H1 (cell line): ENCODE data around the gene TRABD. TPM values are rescaled to one million over a fixed set of nuclear protein-coding genes. Genes with fewer than 3 reads are reported as not detected.

Experiments used
- CTCF ChIA-PET: fragments of 300-600 bp; sonication (Branson Sonifier 250); formaldehyde crosslinking; loops from one replicate; lab custom pipeline; 2021; ENCODE audit not compliant: partially characterized antibody; lab: Charles Lee
- POLR2A ChIA-PET: fragments of 300-600 bp; sonication (Branson Sonifier 250); formaldehyde crosslinking; loops from one replicate; lab custom pipeline; 2021; ENCODE audit warnings: inconsistent platforms; ENCODE audit not compliant: partially characterized antibody; lab: Charles Lee
- DNase-seq, 2 experiments: peaks; one replicate each; pipeline versions ENCODE4 v3.0.0 to v3.0.0-alpha.2; 2010 to 2022; ENCODE audit warnings: low spot score in 2 of 2, low read depth in 1 of 2, mixed read lengths in 1 of 2
- FAIRE-seq: peaks from 2 replicates; lab custom pipeline; 2011; peaks lifted over from hg19 to GRCh38; lab: Jason Lieb, UNC
- H2AFZ ChIP-seq: 2 replicates; pipeline ENCODE4 v1.8.1; 2012; ENCODE audit warnings: low read length, inconsistent platforms
- H2AK5ac ChIP-seq: 2 replicates; pipeline ENCODE4 v1.6.1; 2013; ENCODE audit warnings: low read depth, low read length
- H2BK120ac ChIP-seq: replicated peaks from 2 replicates; pipeline ENCODE3; 2013; ENCODE audit warnings: low read depth, low read length, inconsistent platforms
- H2BK12ac ChIP-seq: 2 replicates; pipeline ENCODE4 v1.6.1; 2013; ENCODE audit warnings: low read depth, low read length
- H2BK15ac ChIP-seq: 2 replicates; pipeline ENCODE4 v1.6.1; 2013; ENCODE audit warnings: low read length
- H2BK20ac ChIP-seq: 2 replicates; pipeline ENCODE4 v1.6.1; 2013; ENCODE audit warnings: low read length
- H2BK5ac ChIP-seq: 2 replicates; pipeline ENCODE4 v1.6.1; 2013; ENCODE audit warnings: low read depth, low read length
- H3K14ac ChIP-seq: 2 replicates; pipeline ENCODE4 v1.6.1; 2013; ENCODE audit warnings: inconsistent platforms; ENCODE audit not compliant: insufficient read length
- H3K18ac ChIP-seq: 2 replicates; pipeline ENCODE4 v1.6.1; 2013; ENCODE audit warnings: low read length; ENCODE audit errors: extremely low read depth
- H3K23ac ChIP-seq: 2 replicates; pipeline ENCODE4 v1.6.1; 2013; ENCODE audit warnings: inconsistent platforms; ENCODE audit not compliant: insufficient read length
- H3K23me2 ChIP-seq: 2 replicates; pipeline ENCODE4 v1.6.1; 2013; ENCODE audit warnings: low read depth, low read length
- H3K27ac ChIP-seq: 2 replicates; pipeline ENCODE4 v1.6.1; 2011; ENCODE audit warnings: low read depth, low read length, inconsistent platforms
- H3K27me3 ChIP-seq, 4 experiments: replicated peaks in 1 of 4; 1 replicate in 1 of 4; 2 replicates in 3 of 4; pipeline versions ENCODE4 v1.6.1 to v1.8.1; 2011 to 2013; ENCODE audit warnings: low read length in 3 of 4, mild to moderate bottlenecking in 3 of 4, inconsistent platforms in 2 of 4, mixed read lengths in 2 of 4, moderate library complexity in 1 of 4; ENCODE audit not compliant: control insufficient read depth in 3 of 4, insufficient read depth in 3 of 4; ENCODE audit errors: extremely low read depth in 1 of 4
- H3K36me3 ChIP-seq, 4 experiments: 2 replicates each; pipeline versions ENCODE4 v1.6.1 to v1.8.1; 2011 to 2013; ENCODE audit warnings: mild to moderate bottlenecking in 4 of 4, low read length in 3 of 4, moderate library complexity in 2 of 4, control low read depth in 1 of 4, inconsistent platforms in 1 of 4; ENCODE audit not compliant: insufficient read depth in 4 of 4, control insufficient read depth in 2 of 4
- H3K4ac ChIP-seq: replicated peaks from 2 replicates; pipeline ENCODE3; 2013; ENCODE audit warnings: low read length, low read depth, mixed read lengths, inconsistent platforms; ENCODE audit not compliant: insufficient read length
- H3K4me1 ChIP-seq, 4 experiments: replicated peaks in 1 of 4; 1 replicate in 1 of 4; 2 replicates in 3 of 4; pipeline versions ENCODE4 v1.6.1 to v1.8.1; 2011 to 2013; ENCODE audit warnings: low read length in 3 of 4, inconsistent platforms in 2 of 4, mixed read lengths in 1 of 4; ENCODE audit not compliant: insufficient read depth in 4 of 4, control insufficient read depth in 3 of 4
- H3K4me2 ChIP-seq, 2 experiments: 2 replicates each; pipeline versions ENCODE4 v1.6.1 to v1.8.1; 2011 to 2013; ENCODE audit warnings: low read depth in 2 of 2, low read length in 2 of 2, control low read depth in 1 of 2, inconsistent platforms in 1 of 2, mild to moderate bottlenecking in 1 of 2; ENCODE audit not compliant: insufficient read depth in 1 of 2
- H3K4me3 ChIP-seq, 4 experiments: fragments of 200-600, 300-600 bp in 1 of 4; sonication (generic), shearing (Covaris generic), sonication (Bioruptor Twin) in 1 of 4; 2 replicates each; pipeline versions ENCODE4 v1.5.1 to v1.8.1; 2011 to 2016; ENCODE audit warnings: low read length in 4 of 4, low read depth in 3 of 4, control low read depth in 2 of 4, inconsistent platforms in 2 of 4, mild to moderate bottlenecking in 2 of 4, mixed read lengths in 1 of 4, moderate library complexity in 1 of 4; ENCODE audit not compliant: insufficient read depth in 2 of 4; ENCODE audit errors: extremely low read depth in 1 of 4
- H3K56ac ChIP-seq: replicated peaks from 2 replicates; pipeline ENCODE3; 2013; ENCODE audit warnings: low read depth, mild to moderate bottlenecking, mixed read lengths, low read length, inconsistent platforms; ENCODE audit not compliant: insufficient read length
- H3K79me1 ChIP-seq: 2 replicates; pipeline ENCODE4 v1.6.1; 2013; ENCODE audit warnings: low read depth, low read length, control low read depth
- H3K79me2 ChIP-seq, 2 experiments: 2 replicates each; pipeline versions ENCODE4 v1.6.1 to v1.8.1; 2012 to 2013; ENCODE audit warnings: low read length in 2 of 2, mild to moderate bottlenecking in 2 of 2, inconsistent platforms in 1 of 2; ENCODE audit not compliant: insufficient read depth in 2 of 2, control insufficient read depth in 1 of 2
- H3K9ac ChIP-seq, 4 experiments: replicated peaks in 1 of 4; 1 replicate in 1 of 4; 2 replicates in 3 of 4; pipeline versions ENCODE4 v1.6.1 to v1.8.1; 2011 to 2013; ENCODE audit warnings: low read depth in 3 of 4, low read length in 3 of 4, control low read depth in 2 of 4, mild to moderate bottlenecking in 2 of 4, moderate library complexity in 2 of 4, inconsistent platforms in 1 of 4; ENCODE audit errors: extremely low read depth in 1 of 4
- H3K9me3 ChIP-seq, 2 experiments: 2 replicates each; pipeline versions ENCODE4 v1.6.1 to v1.8.1; 2012 to 2013; ENCODE audit warnings: mild to moderate bottlenecking in 2 of 2, moderate library complexity in 2 of 2, control low read depth in 1 of 2, inconsistent platforms in 1 of 2, low read depth in 1 of 2, low read length in 1 of 2, mixed read lengths in 1 of 2; ENCODE audit not compliant: insufficient read depth in 2 of 2
- H4K20me1 ChIP-seq, 2 experiments: replicated peaks in 1 of 2; 2 replicates each; pipeline versions ENCODE3 to v1.8.1; 2011 to 2013; ENCODE audit warnings: inconsistent platforms in 2 of 2, low read length in 2 of 2, mild to moderate bottlenecking in 1 of 2; ENCODE audit not compliant: insufficient read depth in 2 of 2, control insufficient read depth in 1 of 2
- H4K5ac ChIP-seq: 2 replicates; pipeline ENCODE4 v1.6.1; 2013; ENCODE audit warnings: low read length, low read depth, mixed read lengths, inconsistent platforms; ENCODE audit not compliant: insufficient read length
- H4K8ac ChIP-seq: 2 replicates; pipeline ENCODE4 v1.8.0; 2013; ENCODE audit warnings: mild to moderate bottlenecking, moderate library complexity, low read length, inconsistent platforms; ENCODE audit not compliant: insufficient read depth; ENCODE audit errors: extremely low read depth
- H4K91ac ChIP-seq: replicated peaks from 2 replicates; pipeline ENCODE3; 2013; ENCODE audit warnings: low read length, mixed read lengths, inconsistent platforms; ENCODE audit not compliant: insufficient read length
- ASH2L ChIP-seq: fragments of 200-600, 300-600 bp; sonication (generic); IDR thresholded peaks from one replicate; pipeline ENCODE4 v1.7.1; 2017; ENCODE audit warnings: low read length
- BACH1 ChIP-seq: IDR thresholded peaks from 2 replicates; pipeline ENCODE4 v1.6.1; 2012; ENCODE audit warnings: low read length, improper control_type of control experiment
- EP300 ChIP-seq, 2 experiments: IDR thresholded peaks; 1 replicate in 1 of 2; 2 replicates in 1 of 2; pipeline ENCODE4 v1.6.1; 2011 to 2012; ENCODE audit warnings: low read depth in 2 of 2, low read length in 2 of 2, mild to moderate bottlenecking in 2 of 2, borderline replicate concordance in 1 of 2, inconsistent platforms in 1 of 2, moderate library complexity in 1 of 2
- KDM4A ChIP-seq: IDR thresholded peaks from one replicate; pipeline ENCODE4 v1.7.1; 2012; ENCODE audit warnings: low read depth, mild to moderate bottlenecking, moderate library complexity, low read length, inconsistent platforms; ENCODE audit not compliant: severe bottlenecking
- NRF1 ChIP-seq: IDR thresholded peaks from 2 replicates; pipeline ENCODE4 v1.6.1; 2011; ENCODE audit warnings: mild to moderate bottlenecking, low read depth, low read length, improper control_type of control experiment
- POLR2A ChIP-seq, 2 experiments: IDR thresholded peaks; 1 replicate in 1 of 2; 2 replicates in 1 of 2; pipeline ENCODE4 v1.6.1; 2011; ENCODE audit warnings: low read depth in 2 of 2, low read length in 2 of 2, mild to moderate bottlenecking in 2 of 2; ENCODE audit errors: control extremely low read depth in 1 of 2
- SP1 ChIP-seq: IDR thresholded peaks from 2 replicates; pipeline ENCODE4 v1.6.1; 2011; ENCODE audit warnings: low read depth, low read length
- SP4 ChIP-seq: IDR thresholded peaks from 2 replicates; pipeline ENCODE4 v1.6.1; 2012; ENCODE audit warnings: low read length, inconsistent platforms
- WGBS, 2 experiments: shearing (Covaris generic) in 1 of 2; methylation state at CpG; one replicate each; pipeline versions ENCODE4 v1.1.6 to v1.1.7; 2013 to 2015; ENCODE audit warnings: low lambda C conversion rate in 2 of 2, mixed read lengths in 2 of 2, inconsistent platforms in 1 of 2, low coverage in 1 of 2, missing lambda C conversion rate in 1 of 2; ENCODE audit not compliant: insufficient replicate concordance in 2 of 2, insufficient coverage in 1 of 2, insufficient read length in 1 of 2; ENCODE audit errors: extremely low coverage in 1 of 2, missing lambda C conversion rate in 1 of 2; 5-methylcytosine and 5-hydroxymethylcytosine counted together
- polyA plus RNA-seq, 7 experiments: library from polyadenylated mRNA; depleted of rRNA in 3 of 7; stranded (reverse) in 5 of 7; unstranded in 2 of 7; fragments of >200 nt in 5 of 7; fragments of 200-250 nt in 2 of 7; gene quantifications; 1 replicate in 5 of 7; 2 replicates in 1 of 7; 4 replicates in 1 of 7; pipeline versions ENCODE4 v1.2.1 to v1.2.3, GENCODE V29; 2011 to 2013; ENCODE audit warnings: missing spikeins in 2 of 7, mixed read lengths in 2 of 7
- total RNA-seq: library from RNA; stranded (reverse); fragmentation: NEBNext Ultra II Directional; extraction: Animal tissue kit (Norgen Biotek cat#: 25700); gene quantifications from 2 replicates; pipeline ENCODE4 v1.2.1, GENCODE V29; 2021
- TF ChIP-seq, protein P1 (sequence below): IDR thresholded peaks from 2 replicates; pipeline ENCODE4 v1.6.1; 2012; ENCODE audit warnings: low read length, inconsistent platforms
- TF ChIP-seq, protein P2 (sequence below): IDR thresholded peaks from 2 replicates; pipeline ENCODE4 v1.6.1; 2011; ENCODE audit warnings: low read depth, mild to moderate bottlenecking, low read length; ENCODE audit not compliant: insufficient read depth
- TF ChIP-seq, protein P3 (sequence below): IDR thresholded peaks from 2 replicates; pipeline ENCODE4 v1.6.1; 2012; ENCODE audit warnings: inconsistent platforms

TRABD gene
- total and polyA plus RNA-seq, 2 of the 8 experiments (the other 6 are each of a cell fraction or from before 2014, with no cell fraction given): 44.2 to 57.5 TPM

DNA sequence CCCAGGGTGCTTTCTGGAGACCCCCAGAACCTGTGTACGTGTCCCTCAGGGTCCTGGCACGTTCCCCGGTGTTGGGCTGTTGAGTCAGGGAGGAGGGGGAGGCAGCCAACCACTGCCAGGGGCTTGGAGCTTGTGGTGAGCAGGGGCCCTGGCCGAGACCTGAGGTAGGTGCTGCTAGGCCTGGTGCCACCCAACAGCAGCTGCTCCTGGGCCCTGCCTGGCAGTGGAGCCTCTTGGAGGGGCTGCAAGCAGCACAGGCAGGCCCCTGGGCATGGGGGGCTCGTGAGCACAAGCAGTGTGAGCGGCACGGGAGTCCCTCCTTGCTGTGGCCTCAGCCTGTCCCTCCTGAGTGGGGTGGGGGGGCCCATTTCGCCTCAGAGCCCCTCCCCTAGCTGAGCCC is 7.9 kb downstream of the TRABD start:
- Histone ChIP-seq H3K27ac (no peak overlapping the region), H3K4me1 (peaks cover 0 to 20% (median 7%) of the 10 kb centered on the region in 4 experiments; a peak in 5 of 7 replicates), H3K27me3 (no peaks in the 10 kb centered on the region), H2AK5ac (no peak overlapping the region), H3K79me2 (peaks cover 0 to 19% of the 10 kb centered on the region in 2 experiments; a peak in 1 of 4 replicates), H3K9ac (no peak overlapping the region), H3K23ac (no peak overlapping the region), H3K14ac (no peak overlapping the region), H3K4me2 (no peak overlapping the region), H2BK15ac (no peak overlapping the region), H4K91ac (no peak overlapping the region), H2BK20ac (no peak overlapping the region), H3K4me3 (no peak overlapping the region), H2BK120ac (no peak overlapping the region), H3K23me2 (no peaks in the 10 kb centered on the region; the same call in 1 of the 2 replicates), H3K4ac (no peak overlapping the region), H3K9me3 (no peaks in the 10 kb centered on the region), H4K5ac (no peak overlapping the region)
- DNase-seq (no peak), FAIRE-seq (no peak)
- 88% methylated on average over 7 of the region's 8 CpGs; no CpG with 5 or more reads in 1 of the 2 experiments for WGBS, 2 experiments
- ChIA-PET POLR2A (interaction anchor here (2.5 kb wide), 1 partner anchor 9 kb away, joined by 8 read pairs; no protein-coding TSS in a partner anchor), CTCF (interaction anchor here (0.8 to 1.0 kb wide), 2 partner anchors 9 to 45 kb away, joined by 3 to 4 read pairs; no protein-coding TSS in a partner anchor)
- TF ChIP-seq, protein P1, sequence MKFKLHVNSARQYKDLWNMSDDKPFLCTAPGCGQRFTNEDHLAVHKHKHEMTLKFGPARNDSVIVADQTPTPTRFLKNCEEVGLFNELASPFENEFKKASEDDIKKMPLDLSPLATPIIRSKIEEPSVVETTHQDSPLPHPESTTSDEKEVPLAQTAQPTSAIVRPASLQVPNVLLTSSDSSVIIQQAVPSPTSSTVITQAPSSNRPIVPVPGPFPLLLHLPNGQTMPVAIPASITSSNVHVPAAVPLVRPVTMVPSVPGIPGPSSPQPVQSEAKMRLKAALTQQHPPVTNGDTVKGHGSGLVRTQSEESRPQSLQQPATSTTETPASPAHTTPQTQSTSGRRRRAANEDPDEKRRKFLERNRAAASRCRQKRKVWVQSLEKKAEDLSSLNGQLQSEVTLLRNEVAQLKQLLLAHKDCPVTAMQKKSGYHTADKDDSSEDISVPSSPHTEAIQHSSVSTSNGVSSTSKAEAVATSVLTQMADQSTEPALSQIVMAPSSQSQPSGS: no peak
- TF ChIP-seq POLR2A (IDR thresholded peaks at IDR 0.05; ENCODE audit: control extremely low read depth in 1 of 2, low read depth in 2 of 2, low read length in 2 of 2) (no peak), NRF1 (no peak), EP300 (IDR thresholded peaks at IDR 0.05; ENCODE audit: borderline replicate concordance in 1 of 2, low read depth in 2 of 2, low read length in 2 of 2) (no peak), ASH2L (no peak), KDM4A (no peak), SP4 (no peak), SP1 (no peak), BACH1 (no peak)
- TF ChIP-seq, protein P2, sequence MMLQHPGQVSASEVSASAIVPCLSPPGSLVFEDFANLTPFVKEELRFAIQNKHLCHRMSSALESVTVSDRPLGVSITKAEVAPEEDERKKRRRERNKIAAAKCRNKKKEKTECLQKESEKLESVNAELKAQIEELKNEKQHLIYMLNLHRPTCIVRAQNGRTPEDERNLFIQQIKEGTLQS: no peak
- TF ChIP-seq, protein P3, sequence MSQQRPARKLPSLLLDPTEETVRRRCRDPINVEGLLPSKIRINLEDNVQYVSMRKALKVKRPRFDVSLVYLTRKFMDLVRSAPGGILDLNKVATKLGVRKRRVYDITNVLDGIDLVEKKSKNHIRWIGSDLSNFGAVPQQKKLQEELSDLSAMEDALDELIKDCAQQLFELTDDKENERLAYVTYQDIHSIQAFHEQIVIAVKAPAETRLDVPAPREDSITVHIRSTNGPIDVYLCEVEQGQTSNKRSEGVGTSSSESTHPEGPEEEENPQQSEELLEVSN: no peak
- TF ChIP-seq, all 59 proteins: peak for 0
- Histone ChIP-seq H2BK5ac (no peak overlapping the region), H3K36me3 (peaks cover 6 to 31% (median 9%) of the 10 kb centered on the region in 4 experiments; a peak in 5 of 8 replicates), H2AFZ (no peak overlapping the region), H4K8ac (no peak overlapping the region), H4K20me1 (peaks cover 21 to 30% of the 10 kb centered on the region in 2 experiments), H3K79me1 (peaks cover 12% of the 10 kb centered on the region), H3K18ac (no peak overlapping the region), H3K56ac (no peak overlapping the region), H2BK12ac (no peak overlapping the region)
